Keratinocyte (primary cell): Measurements from ENCODE around the gene MARVELD1. TPM values are rescaled to one million over a fixed set of nuclear protein-coding genes. Genes with fewer than 3 reads are reported as not detected.

Source experiments
- DNase-seq: peaks from one replicate; pipeline ENCODE4 v3.0.0-alpha.2; 2011; ENCODE audit warnings: low read depth, missing footprints, low spot score
- FAIRE-seq: peaks from 2 replicates; lab custom pipeline; 2011; peaks lifted over from hg19 to GRCh38; lab: Jason Lieb, UNC
- H2AFZ ChIP-seq: 2 replicates; pipeline ENCODE4 v1.6.0; 2012; ENCODE audit warnings: low read length, control low read depth, inconsistent platforms; ENCODE audit not compliant: control insufficient read depth
- H3K27ac ChIP-seq: 2 replicates; pipeline ENCODE4 v1.5.1; 2011; ENCODE audit warnings: low read length; ENCODE audit not compliant: control insufficient read depth, insufficient read depth
- H3K27me3 ChIP-seq: 3 replicates; pipeline ENCODE4 v1.6.0; 2011; ENCODE audit warnings: low read length; ENCODE audit not compliant: control insufficient read depth, insufficient read depth; ENCODE audit errors: extremely low read depth
- H3K36me3 ChIP-seq, 2 experiments: 2 replicates in 1 of 2; 3 replicates in 1 of 2; pipeline ENCODE4 v1.5.1; 2011; ENCODE audit warnings: low read length in 2 of 2, mild to moderate bottlenecking in 1 of 2; ENCODE audit not compliant: control insufficient read depth in 2 of 2, insufficient read depth in 2 of 2; ENCODE audit errors: extremely low read depth in 1 of 2
- H3K4me1 ChIP-seq: 3 replicates; pipeline ENCODE4 v1.5.1; 2011; ENCODE audit warnings: low read length; ENCODE audit not compliant: control insufficient read depth, insufficient read depth; ENCODE audit errors: extremely low read depth
- H3K4me2 ChIP-seq: 3 replicates; pipeline ENCODE4 v1.6.0; 2011; ENCODE audit warnings: low read depth, low read length; ENCODE audit not compliant: control insufficient read depth, insufficient read depth; ENCODE audit errors: extremely low read depth
- H3K4me3 ChIP-seq, 3 experiments: fragments of 200-600 bp in 1 of 3; sonication (generic) in 1 of 3; 2 replicates in 2 of 3; 3 replicates in 1 of 3; pipeline ENCODE4 v1.5.1; 2011 to 2016; ENCODE audit warnings: low read length in 3 of 3, mild to moderate bottlenecking in 3 of 3, control low read depth in 2 of 3, inconsistent platforms in 1 of 3, low read depth in 1 of 3, mixed read lengths in 1 of 3, mixed run types in 1 of 3, moderate library complexity in 1 of 3; ENCODE audit not compliant: control insufficient read depth in 2 of 3, insufficient read depth in 2 of 3; ENCODE audit errors: extremely low read depth in 1 of 3
- H3K79me2 ChIP-seq: 2 replicates; pipeline ENCODE4 v1.6.0; 2012; ENCODE audit warnings: low read length; ENCODE audit not compliant: control insufficient read depth, insufficient read depth
- H3K9ac ChIP-seq: 3 replicates; pipeline ENCODE4 v1.6.0; 2011; ENCODE audit warnings: low read length; ENCODE audit not compliant: control insufficient read depth, insufficient read depth; ENCODE audit errors: extremely low read depth
- H3K9me1 ChIP-seq: 3 replicates; pipeline ENCODE4 v1.6.0; 2011; ENCODE audit warnings: low read length; ENCODE audit not compliant: control insufficient read depth, insufficient read depth; ENCODE audit errors: extremely low read depth
- H3K9me3 ChIP-seq: 2 replicates; pipeline ENCODE4 v1.5.1; 2012; ENCODE audit warnings: low read depth, low read length; ENCODE audit not compliant: control insufficient read depth
- H4K20me1 ChIP-seq: 3 replicates; pipeline ENCODE4 v1.6.0; 2011; ENCODE audit warnings: low read length; ENCODE audit not compliant: control insufficient read depth, insufficient read depth; ENCODE audit errors: extremely low read depth
- EZH2 ChIP-seq: IDR thresholded peaks from one replicate; pipeline ENCODE4 v1.6.1; 2012; ENCODE audit warnings: inconsistent platforms, mild to moderate bottlenecking, low read length, moderate library complexity
- dilution Hi-C: fragments of 300-500 bp; cut with MboI; formaldehyde crosslinking; loops from one replicate; pipeline ENCODE4 v1.7.0; 2020; ENCODE audit warnings: low sequenced_read_pairs; ENCODE audit not compliant: extremely low pct_ligation_motif_present
- polyA plus RNA-seq, 5 experiments: library from polyadenylated mRNA; depleted of rRNA in 3 of 5; stranded (reverse) in 3 of 5; stranded (forward) in 1 of 5; unstranded in 1 of 5; fragments of >200 nt; gene quantifications; 1 replicate in 1 of 5; 2 replicates in 3 of 5; 3 replicates in 1 of 5; pipeline versions ENCODE4 v1.2.1 to v1.2.3, GENCODE V29; 2011 to 2012; ENCODE audit warnings: missing spikeins in 2 of 5, low read depth in 1 of 5, low replicate concordance in 1 of 5
- TF ChIP-seq, protein P1 (sequence below), 3 experiments: IDR thresholded peaks in 1 of 3; conservative IDR thresholded peaks in 1 of 3; optimal IDR thresholded peaks in 1 of 3; 2 replicates in 2 of 3; 3 replicates in 1 of 3; pipeline versions ENCODE3 to v1.5.1; 2011; ENCODE audit warnings: low read length in 3 of 3, mild to moderate bottlenecking in 3 of 3, moderate library complexity in 2 of 3, control low read depth in 1 of 3, inconsistent platforms in 1 of 3; ENCODE audit not compliant: insufficient read depth in 2 of 3; ENCODE audit errors: extremely low read depth in 1 of 3

MARVELD1 gene
- polyA plus RNA-seq, 1 donor (not counting 4 experiments of a cell fraction or from before 2014, with no cell fraction given), result 39.7 TPM

DNA sequence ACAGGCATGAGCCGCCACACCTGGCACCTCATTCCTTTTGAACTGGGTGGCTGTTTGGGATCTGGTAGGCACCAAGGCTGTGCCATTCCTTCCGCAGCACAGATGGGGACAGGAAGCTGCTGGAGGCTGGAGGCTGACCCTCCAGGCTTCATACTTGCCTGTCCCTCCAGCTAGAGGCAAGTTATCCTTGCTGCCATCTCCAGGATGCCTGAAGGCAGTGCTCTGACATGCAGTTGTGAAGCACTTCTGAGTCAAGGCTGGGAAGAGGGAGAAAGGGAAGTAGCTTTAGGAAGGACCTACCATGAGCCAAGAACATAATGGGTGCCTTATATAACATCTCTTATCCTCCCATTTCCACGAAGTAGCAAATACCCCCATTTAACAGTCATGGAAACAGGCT, 9.5 kb downstream of the MARVELD1 start:
- no peak overlapping the region for H3K27ac ChIP-seq
- dilution Hi-C loops, result no loop called here
- H3K9me3 ChIP-seq, result no peaks in the 10 kb centered on the region
- no peak overlapping the region for H2AFZ ChIP-seq
- no peaks in the 10 kb centered on the region for H3K27me3 ChIP-seq
- DNase-seq (no peak), FAIRE-seq (peak; percentile 58)
- H4K20me1 ChIP-seq, result no peaks in the 10 kb centered on the region
- H3K79me2 ChIP-seq, result no peaks in the 10 kb centered on the region
- TF ChIP-seq, protein P1, sequence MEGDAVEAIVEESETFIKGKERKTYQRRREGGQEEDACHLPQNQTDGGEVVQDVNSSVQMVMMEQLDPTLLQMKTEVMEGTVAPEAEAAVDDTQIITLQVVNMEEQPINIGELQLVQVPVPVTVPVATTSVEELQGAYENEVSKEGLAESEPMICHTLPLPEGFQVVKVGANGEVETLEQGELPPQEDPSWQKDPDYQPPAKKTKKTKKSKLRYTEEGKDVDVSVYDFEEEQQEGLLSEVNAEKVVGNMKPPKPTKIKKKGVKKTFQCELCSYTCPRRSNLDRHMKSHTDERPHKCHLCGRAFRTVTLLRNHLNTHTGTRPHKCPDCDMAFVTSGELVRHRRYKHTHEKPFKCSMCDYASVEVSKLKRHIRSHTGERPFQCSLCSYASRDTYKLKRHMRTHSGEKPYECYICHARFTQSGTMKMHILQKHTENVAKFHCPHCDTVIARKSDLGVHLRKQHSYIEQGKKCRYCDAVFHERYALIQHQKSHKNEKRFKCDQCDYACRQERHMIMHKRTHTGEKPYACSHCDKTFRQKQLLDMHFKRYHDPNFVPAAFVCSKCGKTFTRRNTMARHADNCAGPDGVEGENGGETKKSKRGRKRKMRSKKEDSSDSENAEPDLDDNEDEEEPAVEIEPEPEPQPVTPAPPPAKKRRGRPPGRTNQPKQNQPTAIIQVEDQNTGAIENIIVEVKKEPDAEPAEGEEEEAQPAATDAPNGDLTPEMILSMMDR (optimal IDR thresholded peaks at IDR 0.05 in 1 of 3, IDR thresholded peaks at IDR 0.05 in 1 of 3, conservative IDR thresholded peaks at IDR 0.05 in 1 of 3; ENCODE audit: extremely low read depth in 1 of 3, insufficient read depth in 2 of 3, low read length in 3 of 3), result peak in 2 of 3 experiments; percentile 15 to 28
- TF ChIP-seq EZH2, result no peak
- H3K4me1 ChIP-seq, result peaks cover 36% of the 10 kb centered on the region
- no peak overlapping the region for H3K9ac ChIP-seq
- H3K4me2 ChIP-seq, result no peak overlapping the region
- H3K4me3 ChIP-seq, result no peak overlapping the region
- no peaks in the 10 kb centered on the region for H3K9me1 ChIP-seq
- peaks cover under 1 to 6% of the 10 kb centered on the region in 2 experiments for H3K36me3 ChIP-seq

DNA sequence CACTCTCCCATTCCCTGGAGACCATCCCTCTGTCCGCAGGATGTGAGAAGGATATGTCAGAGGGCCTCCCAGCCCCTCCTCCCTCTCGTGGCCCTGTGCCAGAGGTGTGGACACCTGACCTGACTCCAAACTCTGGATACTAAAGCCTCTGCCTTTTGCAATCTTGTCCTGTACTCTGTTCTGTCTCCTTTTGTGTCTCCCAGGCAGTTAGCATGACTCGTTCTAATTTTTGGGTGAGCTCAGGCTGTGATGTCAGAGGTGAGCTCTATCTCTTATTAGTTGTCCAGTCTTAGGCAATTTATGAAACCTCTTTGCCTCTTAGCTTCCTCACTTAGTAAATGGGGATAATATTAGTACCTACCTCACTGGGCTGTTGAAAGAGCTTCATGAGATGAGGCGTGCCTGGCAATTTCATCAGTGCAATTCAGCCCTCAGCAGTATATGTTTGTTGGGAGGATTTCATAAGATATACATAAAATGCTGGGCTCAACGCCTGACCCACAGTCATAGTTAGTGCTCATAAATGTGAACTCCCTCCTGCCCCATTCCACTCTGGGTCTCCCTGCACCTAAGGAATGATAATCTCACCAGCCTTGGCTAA, 10.9 kb downstream of the MARVELD1 start:
- Histone ChIP-seq H3K4me2 (no peak overlapping the region), H3K4me3 (no peak overlapping the region), H3K9me3 (no peaks in the 10 kb centered on the region), H3K9ac (no peak overlapping the region), H2AFZ (no peak overlapping the region), H3K36me3 (peaks cover 0 to 2% of the 10 kb centered on the region in 2 experiments), H3K9me1 (no peaks in the 10 kb centered on the region), H3K79me2 (no peaks in the 10 kb centered on the region), H3K4me1 (peaks cover 23% of the 10 kb centered on the region), H3K27me3 (no peaks in the 10 kb centered on the region), H4K20me1 (no peaks in the 10 kb centered on the region), H3K27ac (peak overlapping the region; percentile 4)
- dilution Hi-C loops, result no loop called here
- FAIRE-seq (peak; percentile 56), DNase-seq (no peak)
- TF ChIP-seq EZH2, result no peak
- TF ChIP-seq, protein P1 (optimal IDR thresholded peaks at IDR 0.05 in 1 of 3, IDR thresholded peaks at IDR 0.05 in 1 of 3, conservative IDR thresholded peaks at IDR 0.05 in 1 of 3; ENCODE audit: extremely low read depth in 1 of 3, insufficient read depth in 2 of 3, low read length in 3 of 3), result no peak
